Activated effector memory CD4-positive, alpha-beta T cell treated with Interleukin-2 at 50 U/mL for 16 hours (primary cell): ENCODE data around the gene MRPL18.
"Not testable (repeated sequence)": the region's sequence is repeated elsewhere in the genome, so short reads cannot be mapped to it uniquely, and the experiment has no call there.

ENCODE experiments used
- DNase-seq: peaks from one replicate; pipeline ENCODE4 v3.0.0-alpha.2; 2020

MRPL18 gene

GRCh38 chr6:159790149-159790955 is at the start of gene MRPL18:
Gene MRPL18, plus strand, starts transcription at chr6:159790467. Its CDS starts 121 bp downstream, at chr6:159790588.
- peak; percentile 81 for DNase-seq

GRCh38 chr6:159742165-159742564 is 48.1 kb upstream of the MRPL18 start:
- DNase-seq: no peak

- no peak for DNase-seq
These were observed 45.2 kb upstream of the MRPL18 start for GRCh38 chr6:159745081-159745480.

GRCh38 chr6:159746759-159747158 is 43.5 kb upstream of the MRPL18 start:
- DNase-seq: no peak

- DNase-seq: not testable (repeated sequence)
These were observed 42.1 kb upstream of the MRPL18 start for GRCh38 chr6:159748127-159748526.

- no peak for DNase-seq
These were observed 38.8 kb upstream of the MRPL18 start for GRCh38 chr6:159751448-159751847.

GRCh38 chr6:159753081-159753872 is 37.0 kb upstream of the MRPL18 start:
- DNase-seq: no peak

- DNase-seq: no peak
These were observed 35.9 kb upstream of the MRPL18 start for GRCh38 chr6:159754401-159754800.

GRCh38 chr6:159754959-159755914 is 35.0 kb upstream of the MRPL18 start:
- DNase-seq: no peak

GRCh38 chr6:159756508-159756907 is 33.8 kb upstream of the MRPL18 start:
- DNase-seq: no peak

GRCh38 chr6:159758031-159759001 is 32.0 kb upstream of the MRPL18 start:
- no peak for DNase-seq

- no peak for DNase-seq
These were observed 30.6 kb upstream of the MRPL18 start for GRCh38 chr6:159759645-159760044.

GRCh38 chr6:159760602-159761057 is 29.6 kb upstream of the MRPL18 start:
- no peak for DNase-seq

GRCh38 chr6:159761129-159761872 is 29.0 kb upstream of the MRPL18 start:
- DNase-seq: no peak

GRCh38 chr6:159761873-159762680 is 28.2 kb upstream of the MRPL18 start, which contains the start of gene ACAT2:
Gene ACAT2, plus strand, starts transcription at chr6:159762045. Its CDS starts 43 bp downstream, at chr6:159762088.
- peak; percentile 88 for DNase-seq

- no peak for DNase-seq
These were observed 27.5 kb upstream of the MRPL18 start for GRCh38 chr6:159762681-159763293.

GRCh38 chr6:159766906-159767305 is 23.4 kb upstream of the MRPL18 start:
- DNase-seq: no peak

- no peak for DNase-seq
These were observed 20.8 kb upstream of the MRPL18 start for GRCh38 chr6:159769470-159769869.

- DNase-seq: no peak
These were observed 18.1 kb upstream of the MRPL18 start for GRCh38 chr6:159772196-159772595.
